Adrenal gland (tissue), 12 donors: ENCODE measurements around the gene SIRPD. TPM values are rescaled to one million over a fixed set of nuclear protein-coding genes. Genes with fewer than 3 reads are reported as not detected.

Experiments
- DNase-seq, 7 donors: peaks; one replicate each; pipeline ENCODE4 v3.0.0-alpha.2; 2019 to 2020
- H3K27ac ChIP-seq, 5 donors: fragments of 200-600 bp; sonication (generic) in 4 of 5; 1 replicate in 3 of 5; 2 replicates in 2 of 5; pipeline versions ENCODE4 v1.5.1 to v1.8.0; 2016 to 2020; ENCODE audit warnings: mild to moderate bottlenecking in 1 of 5
- H3K27me3 ChIP-seq: fragments of 200-600 bp; 2 replicates; pipeline ENCODE4 v1.8.0; 2021
- H3K36me3 ChIP-seq, 2 donors: fragments of 200-600 bp; replicated peaks in 1 of 2; 1 replicate in 1 of 2; 2 replicates in 1 of 2; pipeline versions ENCODE4 v1.5.1 to v1.8.0; 2018 to 2022
- H3K4me1 ChIP-seq, 2 donors: fragments of 200-600 bp; replicated peaks in 1 of 2; 1 replicate in 1 of 2; 2 replicates in 1 of 2; pipeline versions ENCODE4 v1.5.1 to v1.8.0; 2018 to 2021
- H3K4me3 ChIP-seq, 4 donors: fragments of 200-600 bp; sonication (generic) in 3 of 4; one replicate each; pipeline ENCODE4 v1.5.1; 2016 to 2018
- H3K9me3 ChIP-seq, 3 donors: fragments of 200-600 bp; sonication (generic) in 1 of 3; replicated peaks in 1 of 3; 1 replicate in 2 of 3; 2 replicates in 1 of 3; pipeline versions ENCODE4 v1.5.1 to v1.8.0; 2016 to 2021
- CTCF ChIP-seq, 6 experiments: fragments of 450-650 bp in 4 of 6; fragments of 200-600 bp in 2 of 6; sonication (generic) in 1 of 6; IDR thresholded peaks; 1 replicate in 5 of 6; 2 replicates in 1 of 6; pipeline versions ENCODE4 v1.5.1 to v1.8.0; 2016 to 2021; ENCODE audit warnings: antibody characterized with exemption in 6 of 6, mild to moderate bottlenecking in 2 of 6, moderate library complexity in 1 of 6
- POLR2A ChIP-seq, 2 donors: fragments of 450-650 bp; IDR thresholded peaks; one replicate each; pipeline ENCODE4 v1.6.1; 2017; ENCODE audit warnings: antibody characterized with exemption in 2 of 2, mild to moderate bottlenecking in 2 of 2, moderate library complexity in 1 of 2
- WGBS, 4 donors: extraction: QIAGEN DNeasy Blood & Tissue Kit in 2 of 4; methylation state at CpG; one replicate each; pipeline versions ENCODE4 v1.1.5 to v1.1.7; 2013 to 2017; 5-methylcytosine and 5-hydroxymethylcytosine counted together
- intact Hi-C, 2 donors: fragments of 100-400 bp; cut with DNase I; formaldehyde crosslinking; loops; one replicate each; pipeline versions ENCODE4 v1.14.1 to v1.15.0; 2022 to 2023
- polyA plus RNA-seq, 3 donors: library from polyadenylated mRNA; stranded (reverse); fragments of 200-250 nt in 2 of 3; fragments of 350-450 nt in 1 of 3; fragmentation: Illumina TruSeq in 1 of 3; extraction: RNeasy Lipid Tissue Mini Kit (QIAGEN cat#74804) in 1 of 3; gene quantifications; one replicate each; pipeline ENCODE4 v1.2.3, GENCODE V29; 2013 to 2014
- total RNA-seq, 9 donors: library from RNA; depleted of rRNA in 4 of 9; stranded (reverse); fragments of >200 nt in 4 of 9; fragments of 120-200 nt in 1 of 9; fragmentation: NEBNext Ultra II Directional in 1 of 9; extraction: Animal tissue kit (Norgen Biotek cat#: 25700) in 1 of 9; gene quantifications; one replicate each; pipeline versions ENCODE4 v1.1.0 to v1.2.4, GENCODE V29; 2013 to 2023
- donor health status: healthy with polysubstance abuse.
- donor health status: Bipolar disorder and iron deficiency.
- donor health status: DM: yes; HTN: yes; CAD: no.
- donor health status: DM: no; HTN: no; CAD: no.
- donor health status: DM: no; HTN: no; CAD: no.
- donor health status: DM: yes; HTN: yes; CAD: no.

SIRPD gene
- total and polyA plus RNA-seq, 12 donors: 0.43 to 3.3 (median 1.5) TPM; not detected in 9

- Histone ChIP-seq H3K4me3 (peak within 1 kb of the TSS in 1 of 4 donors; percentile 41), H3K9me3 (no peaks in the 10 kb centered on the region), H3K4me1 (no peaks in the 10 kb centered on the region), H3K27me3 (no peaks in the 10 kb centered on the region), H3K27ac (peak within 1 kb of the TSS; percentile 18 to 93 (median 38)), H3K36me3 (no peaks in the 10 kb centered on the region)
- intact Hi-C loops: no loop called here
- 47 to 62% (median 54%) methylated on average over 5 to 11 of the region's 11 CpGs for WGBS, 4 donors
- TF ChIP-seq CTCF (IDR thresholded peaks at IDR 0.05) (no peak), POLR2A (IDR thresholded peaks at IDR 0.05) (no peak)
- DNase-seq: peak; percentile 32 to 79 (median 61)
Observed at GRCh38 chr20:1491281-1491840, 66.1 kb downstream of the SIRPD start, which contains the start of gene SIRPB2. Gene SIRPB2, minus strand, starts transcription at chr20:1491420. Its CDS starts 61 bp downstream, at chr20:1491359.

- DNase-seq: no peak
- intact Hi-C loops: no loop called here
- Histone ChIP-seq H3K9me3 (no peaks in the 10 kb centered on the region), H3K27me3 (no peaks in the 10 kb centered on the region), H3K36me3 (no peaks in the 10 kb centered on the region), H3K4me1 (no peaks in the 10 kb centered on the region), H3K27ac (peak overlapping the region; percentile 18 to 93 (median 38)), H3K4me3 (peak overlapping the region in 1 of 4 donors; percentile 41)
- TF ChIP-seq CTCF (IDR thresholded peaks at IDR 0.05): no peak
- TF ChIP-seq POLR2A (IDR thresholded peaks at IDR 0.05): no peak
- WGBS, 4 donors: 55 to 61% (median 57%) methylated on average over 7 to 9 of the region's 9 CpGs
Observed at GRCh38 chr20:1490643-1491195, 66.8 kb downstream of the SIRPD start.

- H3K36me3 ChIP-seq: no peaks in the 10 kb centered on the region
- intact Hi-C loops: no loop called here
- H3K4me3 ChIP-seq: peak overlapping the region in 1 of 4 donors; percentile 41
- no peaks in the 10 kb centered on the region for H3K4me1 ChIP-seq
- peak in 1 of 7 donors; percentile 36 for DNase-seq
- WGBS, 4 donors: 54 to 66% (median 62%) methylated on average over 6 of the region's 6 CpGs
- H3K27ac ChIP-seq: peak overlapping the region in 3 of 5 donors; percentile 14 to 93 (median 62)
- peak in 1 of 2 donors; percentile 30 for TF ChIP-seq POLR2A (IDR thresholded peaks at IDR 0.05)
- no peak for TF ChIP-seq CTCF (IDR thresholded peaks at IDR 0.05)
- no peaks in the 10 kb centered on the region for H3K9me3 ChIP-seq
- no peaks in the 10 kb centered on the region for H3K27me3 ChIP-seq
Observed at GRCh38 chr20:1489764-1490436, 67.6 kb downstream of the SIRPD start.

GRCh38 chr20:1489325-1489724 is 68.2 kb downstream of the SIRPD start:
- peak overlapping the region in 1 of 4 donors; percentile 41 for H3K4me3 ChIP-seq
- peak overlapping the region in 2 of 5 donors; percentile 62 to 83 for H3K27ac ChIP-seq

More at GRCh38 chr20:1489325-1489724, 68.2 kb downstream of the SIRPD start:
- Histone ChIP-seq H3K27me3 (no peaks in the 10 kb centered on the region), H3K4me1 (no peaks in the 10 kb centered on the region), H3K36me3 (no peaks in the 10 kb centered on the region), H3K9me3 (no peaks in the 10 kb centered on the region)
- no peak for DNase-seq
- TF ChIP-seq POLR2A (IDR thresholded peaks at IDR 0.05) (no peak), CTCF (IDR thresholded peaks at IDR 0.05) (no peak)
- intact Hi-C loops: no loop called here
- WGBS, 4 donors: 57 to 76% (median 59%) methylated on average over 2 of the region's 2 CpGs
